Cardiac muscle cell (in vitro differentiated cells and primary cell): ENCODE results near the gene CLCN4. TPM values are rescaled to one million over a fixed set of nuclear protein-coding genes. Genes with fewer than 3 reads are reported as not detected.

ENCODE experiments used
- DNase-seq, 2 donors: peaks; one replicate each; pipeline versions ENCODE4 v3.0.0 to v3.0.0-alpha.2; 2010 to 2017; ENCODE audit warnings: low read depth in 1 of 2, low spot score in 1 of 2
- H3K27ac ChIP-seq: fragments of 200-600 bp; sonication (generic); 2 replicates; pipeline ENCODE4 v1.5.1; 2016
- H3K27me3 ChIP-seq: fragments of 200-600 bp; sonication (generic); 2 replicates; pipeline ENCODE4 v1.6.0; 2016; ENCODE audit warnings: control low read depth
- H3K36me3 ChIP-seq: fragments of 200-600 bp; sonication (generic); 2 replicates; pipeline ENCODE4 v1.5.1; 2016; ENCODE audit warnings: control low read depth
- H3K4me1 ChIP-seq: fragments of 200-600 bp; sonication (generic); 2 replicates; pipeline ENCODE4 v1.8.1; 2017; ENCODE audit warnings: low read depth, mild to moderate bottlenecking, mixed run types
- H3K4me3 ChIP-seq: fragments of 200-600 bp; sonication (generic); 2 replicates; pipeline ENCODE4 v1.5.1; 2016; ENCODE audit warnings: mild to moderate bottlenecking
- H3K9me3 ChIP-seq: fragments of 200-600 bp; sonication (generic); 2 replicates; pipeline ENCODE4 v1.5.1; 2017; ENCODE audit warnings: low read depth, mild to moderate bottlenecking, control low read depth
- polyA plus RNA-seq: library from polyadenylated mRNA; unstranded; fragments of >200 nt; fragmentation: Nextera tagmentation; extraction: Ambion mirVana; gene quantifications from 2 replicates; pipeline ENCODE4 v1.2.1, GENCODE V29; 2016
- total RNA-seq: library from RNA; depleted of rRNA; stranded (reverse); fragments of >200 nt; gene quantifications from 2 replicates; pipeline ENCODE4 v1.2.3, GENCODE V29; 2016
- TF ChIP-seq, protein P1 (sequence below): IDR thresholded peaks from 2 replicates; pipeline ENCODE4 v1.5.1; 2012; ENCODE audit warnings: low read depth, mild to moderate bottlenecking, low read length

Gene CLCN4
- total and polyA plus RNA-seq, 2 experiments from 2014 or later: 7.8 to 15.2 TPM

DNA sequence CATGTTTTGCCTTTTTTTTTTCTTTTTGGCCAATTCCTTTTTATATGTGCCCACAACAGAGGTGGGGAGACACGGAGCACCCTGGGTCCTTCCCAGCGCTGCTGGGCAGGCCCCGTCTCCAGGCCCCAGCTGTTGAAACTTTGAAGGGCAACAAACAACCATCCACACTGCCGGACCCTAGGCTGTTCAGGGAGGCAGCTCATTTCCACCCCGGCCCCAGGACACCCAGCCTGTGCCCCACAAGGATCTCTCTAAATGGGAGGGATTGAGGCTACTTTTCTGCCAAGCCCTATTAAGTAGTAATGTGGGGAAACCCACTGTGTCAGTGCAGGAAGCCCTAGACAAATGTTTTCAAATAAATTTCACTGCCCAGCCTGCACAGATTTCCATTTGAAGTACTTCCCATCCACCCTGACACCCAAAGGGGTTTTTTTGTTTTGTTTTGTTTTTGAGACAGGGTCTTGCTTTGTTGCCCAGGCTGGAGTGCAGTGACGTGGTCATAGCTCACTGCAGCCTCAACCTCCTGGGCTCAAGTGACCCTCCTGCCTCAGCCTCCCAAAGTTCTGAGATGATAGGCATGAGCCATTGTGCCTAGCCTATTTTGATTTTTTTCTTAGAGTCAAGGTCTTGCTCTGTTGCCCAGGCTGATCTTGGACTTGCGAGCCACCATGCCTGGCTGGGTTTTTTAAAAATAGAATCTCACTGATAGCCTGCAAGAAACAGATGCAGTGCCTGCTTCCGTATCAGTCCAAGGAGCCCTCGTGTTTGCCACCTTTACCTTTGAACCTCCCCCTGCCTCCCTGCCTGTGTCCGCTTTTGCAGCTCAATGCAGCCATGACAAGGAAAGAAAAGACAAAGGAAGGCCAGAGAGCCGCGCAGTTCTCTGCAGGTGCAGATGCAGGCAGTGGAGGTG, 13.4 kb upstream of the CLCN4 start:
- no peaks in the 10 kb centered on the region for H3K4me1 ChIP-seq
- H3K9me3 ChIP-seq: no peaks in the 10 kb centered on the region
- no peak overlapping the region for H3K4me3 ChIP-seq
- H3K36me3 ChIP-seq: peaks cover 2% of the 10 kb centered on the region
- H3K27me3 ChIP-seq: no peaks in the 10 kb centered on the region
- TF ChIP-seq, protein P1, sequence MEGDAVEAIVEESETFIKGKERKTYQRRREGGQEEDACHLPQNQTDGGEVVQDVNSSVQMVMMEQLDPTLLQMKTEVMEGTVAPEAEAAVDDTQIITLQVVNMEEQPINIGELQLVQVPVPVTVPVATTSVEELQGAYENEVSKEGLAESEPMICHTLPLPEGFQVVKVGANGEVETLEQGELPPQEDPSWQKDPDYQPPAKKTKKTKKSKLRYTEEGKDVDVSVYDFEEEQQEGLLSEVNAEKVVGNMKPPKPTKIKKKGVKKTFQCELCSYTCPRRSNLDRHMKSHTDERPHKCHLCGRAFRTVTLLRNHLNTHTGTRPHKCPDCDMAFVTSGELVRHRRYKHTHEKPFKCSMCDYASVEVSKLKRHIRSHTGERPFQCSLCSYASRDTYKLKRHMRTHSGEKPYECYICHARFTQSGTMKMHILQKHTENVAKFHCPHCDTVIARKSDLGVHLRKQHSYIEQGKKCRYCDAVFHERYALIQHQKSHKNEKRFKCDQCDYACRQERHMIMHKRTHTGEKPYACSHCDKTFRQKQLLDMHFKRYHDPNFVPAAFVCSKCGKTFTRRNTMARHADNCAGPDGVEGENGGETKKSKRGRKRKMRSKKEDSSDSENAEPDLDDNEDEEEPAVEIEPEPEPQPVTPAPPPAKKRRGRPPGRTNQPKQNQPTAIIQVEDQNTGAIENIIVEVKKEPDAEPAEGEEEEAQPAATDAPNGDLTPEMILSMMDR: no peak
- no peak overlapping the region for H3K27ac ChIP-seq
- DNase-seq: no peak

DNA sequence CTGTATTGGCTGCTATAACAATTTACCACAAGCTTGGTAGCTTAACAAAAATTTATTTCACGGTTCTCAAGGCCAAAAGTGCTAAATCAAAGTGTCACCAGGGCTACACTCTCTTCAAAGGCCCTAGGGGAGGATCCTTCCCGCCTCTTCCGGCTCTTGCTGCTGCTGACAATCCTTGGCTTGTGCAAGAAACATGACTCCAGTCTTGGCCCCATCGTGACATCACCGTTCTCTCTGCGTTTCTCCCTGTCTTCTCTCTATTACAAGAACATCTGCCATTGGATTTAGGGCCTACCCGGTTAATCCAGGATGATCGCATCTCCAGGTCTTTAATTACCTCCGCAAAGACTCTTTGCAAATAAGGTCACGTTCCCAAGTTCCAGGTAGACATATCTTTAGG, 10.4 kb upstream of the CLCN4 start:
- H3K9me3 ChIP-seq: no peaks in the 10 kb centered on the region
- no peaks in the 10 kb centered on the region for H3K27me3 ChIP-seq
- no peak overlapping the region for H3K4me3 ChIP-seq
- no peak overlapping the region for H3K27ac ChIP-seq
- no peaks in the 10 kb centered on the region for H3K4me1 ChIP-seq
- H3K36me3 ChIP-seq: no peaks in the 10 kb centered on the region
- TF ChIP-seq, protein P1: no peak
- DNase-seq: no peak

DNA sequence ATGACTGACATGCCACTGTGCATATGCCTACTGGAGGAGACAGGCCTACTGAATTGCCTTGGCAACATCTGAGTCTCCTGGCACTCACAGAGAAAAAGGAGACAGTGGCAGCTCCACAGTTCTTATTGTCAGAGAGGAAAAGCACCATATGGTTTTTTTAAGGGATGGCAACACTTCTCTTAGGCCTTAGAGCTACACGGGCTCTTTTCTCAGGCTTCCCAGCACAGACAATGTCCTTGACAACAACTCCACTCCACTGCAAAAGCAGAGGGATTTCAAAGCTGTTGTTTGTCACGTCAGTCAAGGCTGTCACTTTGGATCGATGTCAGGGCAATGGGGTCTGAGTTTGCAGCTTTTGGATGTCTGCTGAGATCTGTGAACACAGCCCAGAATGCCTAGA, 4.7 kb upstream of the CLCN4 start:
- H3K4me1 ChIP-seq: no peaks in the 10 kb centered on the region
- TF ChIP-seq, protein P1: no peak
- DNase-seq: no peak
- no peaks in the 10 kb centered on the region for H3K9me3 ChIP-seq
- H3K27ac ChIP-seq: no peak overlapping the region
- no peaks in the 10 kb centered on the region for H3K27me3 ChIP-seq
- H3K36me3 ChIP-seq: no peaks in the 10 kb centered on the region
- no peak overlapping the region for H3K4me3 ChIP-seq

DNA sequence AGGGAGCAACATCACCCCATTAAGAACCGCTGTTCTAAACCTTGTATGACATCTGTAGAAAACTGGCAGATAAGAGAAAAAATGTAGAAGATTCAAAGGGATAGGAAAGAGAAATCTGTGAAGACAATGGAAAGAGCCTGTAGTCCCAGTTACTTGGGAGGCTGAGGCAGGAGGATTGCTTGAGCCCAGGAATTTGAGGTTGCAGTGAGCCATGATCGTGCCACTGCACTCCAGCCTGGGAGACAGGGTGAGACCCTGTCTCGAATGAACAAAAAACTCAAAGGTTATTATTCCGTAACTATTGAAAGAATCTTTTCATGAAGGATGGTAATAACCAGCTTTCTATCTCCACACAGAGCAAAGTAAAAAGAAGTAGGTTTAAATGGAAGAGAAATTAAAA, 1.6 kb upstream of the CLCN4 start:
- Histone ChIP-seq H3K4me3 (no peak overlapping the region), H3K27me3 (no peaks in the 10 kb centered on the region), H3K9me3 (no peaks in the 10 kb centered on the region), H3K27ac (no peak overlapping the region), H3K4me1 (peaks cover 7% of the 10 kb centered on the region), H3K36me3 (no peaks in the 10 kb centered on the region)
- no peak for DNase-seq
- TF ChIP-seq, protein P1: no peak

DNA sequence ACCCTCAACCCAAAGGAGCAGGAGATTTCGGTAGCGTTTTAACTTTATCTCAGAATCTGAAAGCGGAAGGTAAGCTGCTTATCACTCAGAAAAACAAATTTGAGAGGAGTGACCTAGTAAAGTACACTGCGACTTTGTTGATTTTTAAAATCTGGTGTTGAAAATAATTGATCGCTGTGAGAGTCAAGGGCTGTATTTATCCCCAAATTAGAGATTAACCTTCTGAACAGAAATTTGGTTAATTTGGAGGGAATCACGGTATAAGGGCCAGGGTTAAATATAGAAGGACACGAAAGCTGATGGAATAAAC, 212 bp downstream of the CLCN4 start:
- Histone ChIP-seq H3K36me3 (no peaks in the 10 kb centered on the region), H3K4me1 (peaks cover 7% of the 10 kb centered on the region), H3K4me3 (peak overlapping the region; percentile 36), H3K9me3 (no peaks in the 10 kb centered on the region), H3K27me3 (no peaks in the 10 kb centered on the region), H3K27ac (peak overlapping the region; percentile 86)
- TF ChIP-seq, protein P1: no peak
- DNase-seq: no peak
